HG03432 (cell line): ENCODE data around the gene FAM47C.
"Not testable (repeated sequence)": the region's sequence is repeated elsewhere in the genome, so short reads cannot be mapped to it uniquely, and the experiment has no call there.

Source experiments
- ATAC-seq: cut with Tn5 transposase; IDR thresholded peaks from one replicate; pipeline ENCODE4 v1.9.1; 2021; ENCODE audit warnings: mild to moderate bottlenecking, moderate library complexity; ENCODE audit not compliant: unreplicated experiment

FAM47C gene

DNA sequence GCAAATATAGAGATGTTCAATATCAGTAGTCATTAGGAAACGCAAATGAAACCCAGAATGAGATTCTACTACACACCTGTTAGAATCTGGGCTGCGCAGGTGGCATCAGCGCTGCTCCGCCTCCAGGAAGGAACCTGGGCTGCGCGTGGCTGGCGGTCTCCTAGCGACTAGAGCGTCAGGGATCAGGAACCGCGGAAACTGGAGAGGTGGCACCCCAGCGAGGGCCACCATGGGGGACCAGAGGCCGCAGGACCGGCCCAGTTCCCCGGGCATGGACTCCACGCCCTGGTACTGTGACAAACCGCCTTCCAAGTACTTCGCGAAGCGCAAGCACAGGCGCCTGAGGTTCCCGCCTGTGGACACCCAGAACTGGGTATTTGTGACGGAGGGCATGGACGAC lies at the start of gene FAM47C:
Gene FAM47C (plus strand): TSS at position 185 of the 400 bp plus-strand sequence. CDS start 45 bp downstream, at position 230.
- ATAC-seq: not testable (repeated sequence)

DNA sequence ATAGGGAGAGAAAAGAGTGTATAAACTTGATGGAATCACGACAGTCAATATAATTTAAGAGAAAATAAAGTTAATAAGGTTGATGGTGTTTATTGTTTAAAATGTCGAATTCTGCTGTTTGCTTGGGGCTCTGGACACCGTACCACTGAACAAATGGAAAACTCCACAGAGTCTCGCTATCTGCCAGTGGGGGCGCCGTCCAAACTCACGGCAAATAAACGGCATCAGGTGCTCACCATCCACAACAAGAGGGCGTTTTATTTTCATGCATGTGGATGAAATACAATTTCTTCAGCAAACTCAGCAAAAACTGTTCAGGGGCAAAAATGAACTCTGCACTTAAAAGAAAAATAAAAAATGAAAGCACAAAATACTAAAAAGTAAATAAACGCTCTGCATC lies 46.6 kb upstream of the FAM47C start:
- no peak for ATAC-seq

DNA sequence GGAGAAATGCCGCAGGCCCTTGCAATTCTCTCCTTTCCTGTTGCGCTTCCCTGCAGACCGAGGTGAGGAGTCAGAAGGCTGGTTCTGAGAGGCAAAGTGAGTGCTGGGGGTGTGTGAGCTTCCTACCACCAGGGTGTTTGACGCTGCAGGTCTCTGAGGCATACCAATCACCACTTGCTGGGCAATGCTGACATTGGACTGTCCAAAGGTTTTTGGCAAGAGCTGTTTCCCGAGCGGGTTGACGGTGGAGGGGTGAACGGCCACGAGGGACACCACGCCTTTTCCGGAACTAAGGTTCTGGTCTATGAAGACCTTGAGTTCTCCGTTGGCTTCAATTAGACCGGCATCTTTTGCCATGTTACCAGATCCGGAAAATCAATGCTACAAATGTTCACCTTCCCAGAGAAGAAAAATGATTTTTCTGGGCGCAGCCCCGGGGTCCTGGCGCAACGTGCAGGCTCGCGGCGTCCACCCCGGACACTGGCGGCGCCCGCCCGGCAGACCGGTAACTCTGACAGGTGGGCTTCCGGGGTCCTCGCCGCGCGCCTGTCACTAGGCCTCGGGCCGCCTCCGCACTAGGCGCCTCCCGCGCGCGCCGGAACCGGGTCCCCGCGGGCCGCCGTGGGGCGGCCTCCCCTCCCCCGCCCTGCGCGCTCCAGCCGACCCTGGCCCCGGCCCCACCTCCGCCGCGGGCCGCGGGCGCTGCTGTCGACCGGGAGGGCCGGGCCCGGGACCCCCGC lies 44.9 kb upstream of the FAM47C start:
- ATAC-seq: no peak

DNA sequence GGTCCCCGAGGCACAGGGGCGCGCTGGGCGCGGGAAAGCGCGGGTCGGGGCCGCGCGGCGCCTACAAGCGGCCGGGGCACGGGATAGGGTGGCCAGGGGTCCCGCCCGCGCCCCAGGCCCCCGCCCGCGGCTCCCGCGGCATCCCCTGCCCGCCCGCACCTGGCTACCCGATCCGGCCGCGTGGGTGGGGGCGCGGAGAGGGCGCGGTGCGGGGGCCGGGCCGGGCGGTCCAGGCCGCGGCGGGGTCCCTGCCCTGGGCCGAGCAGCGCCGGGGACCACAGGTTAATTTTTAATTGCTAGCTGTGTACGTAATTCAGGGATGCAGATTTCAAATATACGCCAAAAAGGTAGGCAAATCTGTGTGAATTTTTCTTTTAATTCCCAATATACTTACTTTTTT lies 44.3 kb upstream of the FAM47C start:
- ATAC-seq: no peak

DNA sequence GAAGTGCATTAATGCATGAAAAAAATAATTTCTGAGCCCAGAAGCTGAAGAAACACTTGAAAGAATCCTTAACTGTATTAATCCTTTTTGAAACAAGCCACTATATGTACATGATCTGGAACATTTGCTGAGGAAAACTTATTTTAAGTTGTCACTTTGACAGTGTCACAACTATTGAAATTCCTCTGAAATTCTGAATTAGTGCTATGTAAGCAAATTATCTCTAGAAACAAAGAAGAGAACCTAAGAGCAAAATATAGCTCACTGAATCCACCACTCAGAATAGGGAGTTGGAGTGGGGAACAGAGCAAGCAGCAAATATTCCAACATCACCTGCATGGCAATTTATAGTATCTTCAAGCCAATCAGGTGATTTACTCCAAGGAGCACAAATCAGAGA lies 34.6 kb upstream of the FAM47C start:
- ATAC-seq: no peak

DNA sequence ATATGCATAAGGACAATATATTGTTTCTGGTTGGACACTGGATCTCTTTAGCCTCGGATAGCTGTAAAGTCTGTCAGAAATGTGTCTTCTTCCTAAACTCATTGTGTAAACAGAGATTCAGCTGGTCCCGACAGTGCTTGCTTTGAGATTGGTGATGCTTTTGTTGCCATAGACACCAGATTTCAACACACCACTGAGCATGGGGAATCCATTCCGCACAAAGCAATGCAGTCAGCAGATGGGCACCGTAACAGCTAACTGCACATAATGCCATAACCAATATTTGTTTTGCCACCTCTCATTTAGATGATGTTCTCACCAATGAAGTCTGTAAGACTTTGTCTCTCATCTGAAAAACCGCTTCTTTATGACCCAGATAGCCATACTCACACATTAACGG lies 33.3 kb upstream of the FAM47C start:
- no peak for ATAC-seq

DNA sequence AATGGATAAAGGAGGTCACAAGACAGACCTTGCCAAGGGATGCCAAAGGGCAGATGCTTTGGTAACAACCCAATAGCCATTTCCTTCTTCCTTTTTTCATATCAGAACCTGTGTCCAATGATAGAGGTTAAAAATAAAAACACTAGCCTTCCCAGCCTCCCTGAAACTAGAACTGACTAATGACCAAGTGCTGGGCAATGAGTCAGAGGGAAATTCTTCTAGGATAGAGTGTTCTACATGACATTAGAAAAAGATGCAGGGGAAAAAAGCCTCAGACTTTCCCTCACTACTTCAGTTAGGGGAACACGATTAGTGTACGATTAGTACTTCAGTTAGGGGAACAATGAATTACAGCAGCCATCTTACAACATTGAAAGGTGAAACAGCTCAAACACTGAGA lies 29.3 kb upstream of the FAM47C start:
- ATAC-seq: no peak

DNA sequence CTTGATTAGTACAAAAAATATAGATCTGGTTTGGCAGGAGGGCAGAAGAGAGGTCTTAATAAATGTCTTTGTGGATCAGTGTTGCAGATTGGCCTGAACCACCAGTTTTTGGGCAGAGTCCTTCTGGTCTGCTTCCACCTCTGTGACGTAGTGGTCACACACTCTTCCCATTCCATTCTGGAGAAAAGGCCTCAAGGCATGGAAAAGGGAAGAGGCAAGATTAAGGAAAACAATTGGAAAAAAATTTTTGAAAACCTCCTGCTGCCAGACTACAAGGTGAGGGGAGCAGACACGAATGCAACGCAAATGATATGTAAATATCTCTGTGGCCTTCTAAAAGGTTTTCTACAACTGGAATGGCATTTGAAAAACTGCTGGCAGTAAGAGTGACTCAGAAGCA lies 24.3 kb upstream of the FAM47C start:
- no peak for ATAC-seq

DNA sequence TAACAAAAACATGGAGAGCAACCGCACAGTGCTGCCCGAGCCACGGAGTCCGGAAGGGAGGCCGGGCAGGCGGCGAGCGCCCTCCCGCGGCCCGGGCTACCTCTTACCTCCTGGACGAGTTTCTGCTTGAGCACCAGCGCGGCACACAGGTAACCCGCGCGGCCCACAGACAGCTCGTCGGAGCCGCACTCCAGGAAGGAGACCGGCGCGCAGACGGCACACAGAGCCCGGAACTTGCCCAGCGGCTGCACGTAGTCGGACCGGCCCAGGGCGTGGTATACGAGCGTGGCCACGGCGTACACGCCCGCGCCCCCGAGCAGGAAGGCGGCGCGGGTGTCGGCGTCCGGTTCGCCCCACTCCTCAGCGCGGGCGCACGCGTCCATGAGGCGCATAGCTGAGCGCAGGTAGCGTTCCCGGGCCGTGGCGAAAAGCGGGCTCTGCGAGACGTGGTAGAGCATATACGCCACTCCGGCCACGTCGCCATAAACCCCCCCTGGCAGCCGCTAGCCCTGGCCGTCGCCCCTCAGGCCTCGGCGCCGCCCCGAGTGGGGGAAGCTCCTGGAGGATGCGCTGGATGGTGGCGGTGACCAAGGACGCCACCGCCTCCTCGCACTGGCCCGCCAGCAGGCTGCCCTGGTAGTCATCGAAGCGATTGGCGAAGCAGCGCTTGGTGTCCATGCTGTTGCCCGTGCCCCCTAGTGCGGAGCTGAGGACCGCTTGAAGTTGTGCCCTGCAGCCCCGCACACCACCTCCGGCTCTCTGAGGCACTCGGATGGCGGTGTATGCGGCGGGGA lies 22.6 kb upstream of the FAM47C start:
- not testable (repeated sequence) for ATAC-seq

DNA sequence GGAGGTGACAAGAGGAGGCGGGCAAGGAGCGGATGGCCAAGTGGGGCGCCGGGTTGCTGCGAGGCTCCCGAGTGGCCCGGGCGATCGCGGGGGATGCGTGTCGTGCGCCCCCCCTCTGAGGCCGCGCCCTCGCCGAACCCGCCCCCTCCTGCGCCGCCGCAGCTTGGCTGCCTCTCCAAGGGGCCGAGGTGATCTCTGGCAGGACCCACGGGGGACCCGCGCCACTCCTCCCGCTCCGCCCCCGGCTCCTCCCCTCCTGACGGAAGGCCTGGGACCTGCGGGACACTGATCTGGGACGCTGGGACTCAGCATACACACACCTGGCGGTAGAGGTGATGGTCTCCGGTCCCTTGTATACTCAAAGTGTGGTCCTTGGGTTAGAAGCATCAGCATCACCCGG lies 21.9 kb upstream of the FAM47C start:
- ATAC-seq: no peak

DNA sequence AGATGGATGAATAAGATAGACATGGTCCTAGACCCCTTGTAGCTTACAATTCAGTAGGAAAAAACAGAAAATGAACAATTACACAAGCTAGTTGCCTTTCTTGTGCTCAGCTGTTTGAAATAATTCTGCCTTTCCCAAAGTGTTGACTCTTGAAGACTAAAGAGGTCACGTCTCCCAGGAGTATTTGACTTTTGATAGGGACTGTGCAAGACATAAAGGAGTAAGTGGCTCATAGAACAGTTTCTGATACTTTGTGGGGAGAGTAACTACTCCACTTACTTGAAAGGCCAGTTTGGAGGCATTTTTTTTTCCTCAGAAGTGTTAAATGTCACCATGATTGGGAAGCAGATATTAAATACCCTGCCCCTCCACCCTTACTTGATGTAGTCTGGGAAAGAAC lies 21.0 kb upstream of the FAM47C start:
- ATAC-seq: not testable (repeated sequence)

DNA sequence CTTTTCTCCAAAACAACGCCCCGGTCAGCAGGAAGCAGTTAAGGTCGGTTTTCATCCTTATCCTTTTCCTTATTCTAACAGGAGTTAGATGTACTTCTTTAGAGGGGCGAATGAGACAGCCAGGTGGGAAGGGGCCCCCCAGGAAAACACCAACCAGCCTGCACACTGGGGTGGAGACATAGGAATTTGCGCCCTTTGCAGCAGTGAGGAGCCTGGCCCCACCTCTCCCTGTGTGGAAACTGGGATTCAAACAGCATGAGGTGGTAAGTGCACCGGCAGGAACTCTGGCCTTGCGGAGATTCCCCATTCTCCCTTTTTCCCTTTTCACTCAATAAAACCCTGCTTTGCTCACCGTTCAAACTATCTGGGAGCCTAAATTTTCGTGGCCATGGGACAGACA lies 8.0 kb upstream of the FAM47C start:
- no peak for ATAC-seq

DNA sequence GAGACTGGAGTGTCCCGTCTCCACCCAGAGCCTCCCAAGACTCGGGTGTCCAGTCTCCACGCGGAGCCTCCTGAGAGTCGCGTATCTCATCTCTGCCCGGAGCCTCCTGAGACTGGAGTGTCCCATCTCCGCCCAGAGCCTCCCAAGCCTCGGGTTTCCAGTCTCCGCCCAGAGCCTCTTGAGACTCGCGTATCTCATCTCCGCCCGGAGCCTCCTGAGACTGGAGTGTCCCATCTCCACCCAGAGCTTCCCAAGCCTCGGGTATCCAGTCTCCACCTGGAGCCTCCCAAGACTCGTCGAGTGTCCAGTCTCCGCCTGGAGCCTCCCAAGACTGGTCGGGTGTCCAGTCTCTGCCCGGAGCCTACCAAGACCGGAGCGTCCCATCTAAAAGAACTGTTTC lies 2.3 kb downstream of the FAM47C start:
- no peak for ATAC-seq

DNA sequence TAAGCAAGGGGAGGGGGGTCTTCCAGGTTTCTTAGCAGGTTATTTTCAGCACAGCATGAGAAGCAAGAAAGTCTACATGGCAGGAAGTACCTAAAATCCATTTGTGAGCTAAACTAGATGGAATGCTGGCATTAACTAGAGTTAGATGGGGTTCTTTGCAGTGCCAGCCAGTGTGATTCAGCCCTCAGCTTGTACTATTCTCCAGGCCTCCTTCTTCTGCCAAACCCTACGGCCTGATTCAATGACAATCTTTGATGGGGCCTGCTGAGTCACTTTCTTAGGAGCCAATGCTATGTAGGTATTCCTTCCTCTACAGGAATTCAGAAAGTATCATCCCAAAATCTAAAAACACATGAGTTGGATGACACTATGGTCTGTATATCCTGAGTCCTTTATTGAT lies 26.1 kb downstream of the FAM47C start:
- not testable (repeated sequence) for ATAC-seq

DNA sequence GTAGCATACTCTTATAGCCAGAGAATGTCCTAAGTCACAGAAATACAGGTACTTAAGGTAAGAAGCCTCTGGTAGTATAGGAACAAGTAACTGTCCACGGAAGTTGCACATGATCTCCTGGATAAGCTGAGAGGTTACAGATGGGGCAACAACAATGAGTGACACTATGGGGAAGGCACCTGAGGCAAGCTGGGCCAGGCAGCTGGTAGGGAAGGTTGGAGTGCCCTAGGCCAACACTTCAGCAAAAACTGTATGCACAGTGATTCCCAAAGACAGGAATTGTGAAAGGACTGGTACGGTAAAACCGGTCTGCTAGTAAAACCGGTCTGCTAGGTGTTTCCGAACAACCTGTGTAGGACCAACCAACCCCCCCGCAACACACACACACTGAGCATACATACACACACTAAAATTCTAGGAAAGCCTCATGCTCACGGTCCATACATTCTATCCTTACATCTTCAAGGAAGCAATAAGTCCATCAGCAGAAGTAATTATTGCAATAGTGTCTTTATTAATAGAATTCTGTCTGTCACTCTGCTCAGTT lies 28.6 kb downstream of the FAM47C start:
- ATAC-seq: not testable (repeated sequence)

DNA sequence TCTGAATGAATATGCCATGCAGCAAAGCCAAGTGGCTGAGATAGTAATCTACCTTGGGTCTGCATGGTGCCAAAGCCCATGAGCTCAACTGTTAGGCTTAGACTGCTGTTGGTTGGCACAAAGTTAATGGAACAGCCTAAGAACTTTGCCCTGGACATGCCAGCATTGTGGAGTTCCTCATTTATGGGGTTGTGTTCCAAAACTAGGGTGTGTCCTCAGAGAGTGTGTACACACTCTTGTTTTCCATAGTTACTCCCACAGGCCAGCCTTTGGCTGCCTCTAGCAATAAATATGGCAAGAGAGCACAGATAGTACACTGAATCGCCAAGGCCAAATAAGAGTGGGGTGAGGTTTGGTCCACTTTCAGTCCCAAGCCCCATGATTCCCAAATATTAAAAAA lies 30.6 kb downstream of the FAM47C start:
- ATAC-seq: not testable (repeated sequence)

DNA sequence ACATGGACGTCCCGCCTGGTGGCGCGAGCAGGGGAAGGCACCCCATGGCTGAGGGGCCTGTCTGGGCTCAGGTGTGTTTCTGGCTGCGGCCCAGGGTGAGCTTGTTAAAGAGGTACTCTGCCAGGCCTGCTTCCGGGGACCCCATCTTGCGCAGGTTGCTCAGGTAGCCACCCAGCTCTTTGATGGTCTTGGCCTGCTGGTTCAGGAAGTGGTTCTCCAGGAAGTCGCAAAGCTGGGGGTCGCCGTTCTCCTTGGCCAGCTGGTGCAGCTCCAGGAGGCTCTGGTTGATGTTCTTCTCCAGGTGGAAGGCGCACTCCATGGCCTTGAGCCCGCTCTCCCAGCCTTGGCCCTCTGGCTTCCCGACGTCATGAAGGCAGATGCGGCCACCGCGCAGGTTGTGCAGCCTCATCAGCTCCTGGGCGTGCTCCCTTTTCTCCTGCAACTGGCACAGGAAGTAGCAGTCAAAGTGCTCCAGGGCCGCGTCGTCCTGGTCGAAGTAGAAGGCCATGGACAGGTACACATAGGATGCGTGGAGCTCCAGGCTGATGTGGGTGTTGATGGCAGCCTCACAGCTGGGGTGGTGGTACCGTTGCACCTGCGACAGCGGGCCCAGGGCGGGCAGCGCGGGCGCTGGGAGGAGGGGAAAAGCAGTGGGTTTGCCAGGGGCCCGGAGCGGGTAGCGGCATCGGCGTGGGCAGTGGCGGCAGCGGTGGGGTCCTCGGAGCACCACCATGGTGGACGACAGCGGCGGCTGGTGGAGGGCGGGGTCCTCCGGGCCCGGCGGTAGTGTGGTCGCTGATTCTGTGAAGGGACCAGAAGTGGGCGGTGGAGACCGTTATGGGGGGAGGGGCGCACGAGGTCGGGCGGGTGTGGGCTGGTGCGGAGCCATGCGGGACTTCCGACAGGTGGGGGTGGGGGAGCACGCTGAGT lies 35.1 kb downstream of the FAM47C start:
- ATAC-seq: not testable (repeated sequence)

DNA sequence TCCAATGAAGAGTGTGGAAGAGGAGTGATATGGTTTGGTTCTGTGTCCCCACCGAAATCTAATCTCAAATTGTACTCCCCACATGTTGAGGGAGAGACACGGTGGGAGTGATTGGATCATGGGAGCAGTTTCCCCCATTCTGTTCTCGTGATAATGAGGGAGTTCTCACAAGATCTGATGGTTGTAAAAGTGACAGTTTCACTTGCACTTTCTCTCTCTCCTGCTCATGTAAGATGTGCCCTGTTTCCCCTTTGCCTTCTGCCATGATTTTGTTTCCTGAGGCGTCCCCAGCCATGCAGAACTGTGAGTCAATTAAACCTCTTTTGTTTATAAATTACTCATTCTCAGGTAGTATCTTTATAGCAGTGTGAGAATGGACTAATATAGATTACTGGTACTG lies 39.6 kb downstream of the FAM47C start:
- ATAC-seq: no peak

DNA sequence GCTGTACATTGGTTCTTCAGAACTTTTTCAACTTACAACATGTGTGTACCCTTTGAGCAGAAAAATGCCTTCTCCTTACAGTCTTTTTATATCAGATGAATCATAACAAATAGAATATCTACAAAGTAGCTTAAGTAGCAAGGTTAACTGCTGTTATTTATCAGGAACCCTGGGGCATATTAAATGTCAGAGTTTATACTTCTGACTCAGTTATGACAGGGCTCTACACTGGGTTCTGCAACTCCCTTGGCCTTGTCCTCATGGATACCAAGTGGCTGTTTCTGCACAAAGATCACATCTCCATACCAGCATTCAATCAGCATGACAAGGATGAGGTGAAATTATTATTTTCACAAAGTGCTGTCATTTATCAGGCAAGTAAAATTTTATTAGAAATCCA lies 49.4 kb downstream of the FAM47C start:
- ATAC-seq: not testable (repeated sequence)

DNA sequence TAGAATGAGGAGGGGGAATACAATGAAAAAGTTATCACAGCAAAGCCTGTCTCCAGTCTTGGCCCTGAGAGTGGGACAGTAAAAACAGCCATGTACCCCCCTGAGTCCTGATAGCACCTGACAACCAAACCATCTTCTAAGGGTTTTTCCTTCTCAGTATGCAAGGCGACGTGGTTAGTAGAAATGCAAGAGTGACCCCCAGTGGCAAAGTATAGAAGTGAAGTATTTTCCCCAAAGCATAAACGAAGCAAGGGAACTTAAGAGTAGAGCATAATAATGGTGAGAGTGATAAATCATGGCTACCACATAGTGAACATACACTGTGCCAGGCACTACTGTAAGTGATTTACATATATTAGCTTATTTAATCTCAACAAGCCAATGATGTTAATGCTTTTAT lies 52.8 kb downstream of the FAM47C start:
- ATAC-seq: peak; percentile 88
